Activated CD8-positive, alpha-beta memory T cell treated with anti-CD3 and anti-CD28 coated beads for 24 hours (primary cell): ENCODE results near the gene PGAM4.
"Not testable (repeated sequence)": the region's sequence is repeated elsewhere in the genome, so short reads cannot be mapped to it uniquely, and the experiment has no call there.

Experiments
- DNase-seq: peaks from one replicate; pipeline ENCODE4 v3.0.0-alpha.2; 2020

PGAM4 gene

DNA sequence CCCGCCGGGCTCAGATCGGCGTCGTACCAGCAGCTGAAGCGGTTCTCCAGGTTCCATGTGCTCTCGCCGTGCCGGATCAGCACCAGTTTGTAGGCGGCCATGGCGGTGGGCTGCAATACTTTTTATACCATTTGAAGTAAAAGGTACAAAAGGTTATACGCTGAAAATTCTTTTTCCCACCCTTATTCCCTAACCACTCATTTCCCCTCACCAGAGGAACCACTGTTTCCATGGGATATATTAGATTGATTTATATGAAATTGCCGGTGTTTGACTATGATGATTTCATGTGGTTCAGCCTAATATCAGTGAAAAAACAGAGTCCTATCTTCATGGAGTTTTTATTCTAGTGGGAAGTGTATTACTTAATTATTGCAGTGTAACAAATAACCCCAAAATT lies at the start of gene PGAM4:
PGAM4 (minus strand) TSS at position 101 of the 400 bp plus-strand sequence; CDS start at position 101, 0 bp downstream.
- DNase-seq = no peak

DNA sequence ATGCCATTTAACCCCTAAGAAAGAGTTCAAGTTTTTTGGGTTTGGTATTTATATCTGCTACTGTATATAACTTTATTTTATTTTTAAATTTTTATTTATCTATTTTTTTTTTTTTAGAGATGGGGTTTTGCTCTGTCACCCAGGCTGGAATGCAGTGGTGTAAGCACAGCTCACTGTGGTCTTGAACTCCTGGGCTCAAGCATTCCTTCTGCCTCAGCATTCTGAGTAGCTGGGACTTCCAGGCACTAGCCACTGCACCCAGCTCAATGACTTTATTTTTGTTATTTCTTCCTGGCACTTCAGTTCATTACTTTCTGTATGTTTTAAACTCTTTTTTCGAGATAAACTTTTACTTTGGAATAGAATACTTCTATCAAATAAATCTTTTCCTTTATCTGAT lies 42.4 kb upstream of the PGAM4 start:
- DNase-seq = no peak

DNA sequence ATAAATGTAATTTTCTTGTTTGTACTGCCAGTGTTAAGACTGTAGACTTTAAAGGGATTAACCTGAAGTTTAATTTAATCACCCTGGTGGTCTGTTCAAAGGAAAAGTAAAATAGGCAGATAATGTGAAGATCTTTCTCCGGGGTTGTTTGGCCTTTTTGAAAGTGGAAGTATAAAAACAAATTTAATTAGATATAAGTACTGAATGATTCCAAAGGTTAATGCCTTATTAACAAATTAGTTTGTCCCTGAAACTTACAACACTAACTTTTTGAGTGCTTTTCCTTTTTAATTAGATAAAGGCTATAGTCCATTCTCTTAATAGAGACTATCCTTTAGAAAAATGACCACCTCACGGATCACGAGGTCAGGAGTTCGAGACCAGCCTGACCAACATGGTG lies 10.4 kb upstream of the PGAM4 start:
- DNase-seq = no peak

DNA sequence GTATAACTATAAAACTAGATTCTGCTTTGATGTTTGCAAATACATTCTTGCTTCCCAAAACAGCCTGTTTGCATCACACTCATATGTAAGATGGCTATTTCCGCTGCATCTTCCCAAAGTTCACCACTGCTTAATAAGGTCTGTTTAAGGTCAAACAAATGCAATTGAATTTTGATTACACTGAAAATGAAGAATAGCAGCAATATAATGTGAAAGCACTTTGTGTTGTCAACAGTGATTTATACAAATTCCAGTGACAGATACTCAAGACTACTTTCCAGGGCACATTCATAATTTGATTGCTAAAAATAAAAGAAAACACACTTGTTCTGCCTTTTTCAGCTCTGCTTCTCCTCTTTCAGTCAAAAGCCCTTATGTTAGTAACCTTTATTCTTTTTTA lies 8.1 kb upstream of the PGAM4 start:
- DNase-seq = no peak

DNA sequence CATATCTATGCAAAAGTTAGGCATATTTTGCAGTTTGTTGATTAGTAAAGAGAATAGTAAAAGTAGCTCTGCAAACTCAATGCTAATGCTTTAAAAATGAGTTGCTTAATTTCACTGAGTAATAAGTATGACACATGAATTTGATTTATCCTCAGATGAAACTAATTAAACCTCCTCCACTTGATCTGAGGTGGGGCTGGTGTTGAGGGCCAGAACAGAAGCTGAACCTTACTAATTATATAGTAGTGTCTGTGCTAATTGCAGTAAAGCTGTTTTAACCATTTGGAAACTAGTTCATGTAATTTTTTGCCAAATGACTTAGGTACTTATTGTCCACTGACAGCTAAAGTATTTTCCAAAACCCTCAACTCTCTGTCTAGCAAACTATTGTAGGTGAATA lies 7.7 kb upstream of the PGAM4 start:
- DNase-seq = no peak

DNA sequence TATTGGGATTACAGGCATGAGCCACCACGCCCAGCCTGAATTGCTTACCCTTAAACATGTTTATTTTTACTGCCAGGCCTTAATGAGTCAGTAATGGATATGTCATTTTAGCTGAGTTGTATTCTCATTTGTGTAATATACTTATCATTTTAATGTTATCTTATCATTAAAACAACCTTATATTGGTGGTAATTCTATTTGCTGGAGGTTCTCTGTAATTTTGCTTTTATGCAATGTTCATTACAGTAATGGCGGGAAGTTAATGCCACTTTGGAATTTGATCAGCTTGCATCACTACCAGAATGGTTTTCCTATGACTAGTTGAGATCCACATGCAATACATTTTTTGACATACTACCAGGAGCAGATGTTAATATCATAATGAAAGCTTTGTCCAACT lies 6.3 kb upstream of the PGAM4 start:
- DNase-seq = no peak

DNA sequence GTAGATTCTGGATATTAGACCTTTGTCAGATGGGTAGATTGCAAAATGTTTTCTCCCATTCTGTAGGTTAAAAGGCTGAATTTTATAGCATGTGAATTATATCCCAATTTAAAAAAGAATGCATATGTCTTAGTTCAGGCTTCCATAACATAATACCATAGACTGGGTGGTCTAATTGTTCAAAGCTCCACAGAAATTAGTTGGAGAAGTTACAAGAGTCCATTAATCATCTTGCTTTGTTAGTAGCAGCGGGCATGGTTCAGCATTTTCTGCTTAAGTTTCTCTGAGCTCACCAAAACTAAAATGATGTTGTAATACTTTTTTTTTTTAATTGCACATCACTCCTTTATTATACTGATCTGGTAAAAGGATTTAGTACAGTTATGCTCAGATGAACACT lies 1.8 kb downstream of the PGAM4 start:
- DNase-seq = no peak

DNA sequence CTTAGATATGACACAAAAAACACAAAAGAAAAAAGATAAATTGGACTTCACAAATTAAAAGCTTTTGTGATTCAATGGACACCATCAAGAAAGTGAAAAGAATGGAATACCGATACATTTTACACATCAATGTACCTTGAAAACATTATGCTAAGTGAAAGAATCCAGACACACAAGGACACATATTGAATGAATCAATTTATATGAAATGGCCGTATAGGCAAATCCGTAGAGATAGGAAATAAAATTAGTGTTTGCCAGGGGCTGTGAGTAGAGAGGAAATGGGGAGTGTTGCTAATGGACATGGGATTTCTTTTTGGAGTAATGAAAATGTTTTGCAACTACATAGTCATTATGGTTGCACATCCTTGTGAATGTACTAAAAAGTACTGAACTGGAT lies 3.1 kb downstream of the PGAM4 start:
- no peak for DNase-seq

DNA sequence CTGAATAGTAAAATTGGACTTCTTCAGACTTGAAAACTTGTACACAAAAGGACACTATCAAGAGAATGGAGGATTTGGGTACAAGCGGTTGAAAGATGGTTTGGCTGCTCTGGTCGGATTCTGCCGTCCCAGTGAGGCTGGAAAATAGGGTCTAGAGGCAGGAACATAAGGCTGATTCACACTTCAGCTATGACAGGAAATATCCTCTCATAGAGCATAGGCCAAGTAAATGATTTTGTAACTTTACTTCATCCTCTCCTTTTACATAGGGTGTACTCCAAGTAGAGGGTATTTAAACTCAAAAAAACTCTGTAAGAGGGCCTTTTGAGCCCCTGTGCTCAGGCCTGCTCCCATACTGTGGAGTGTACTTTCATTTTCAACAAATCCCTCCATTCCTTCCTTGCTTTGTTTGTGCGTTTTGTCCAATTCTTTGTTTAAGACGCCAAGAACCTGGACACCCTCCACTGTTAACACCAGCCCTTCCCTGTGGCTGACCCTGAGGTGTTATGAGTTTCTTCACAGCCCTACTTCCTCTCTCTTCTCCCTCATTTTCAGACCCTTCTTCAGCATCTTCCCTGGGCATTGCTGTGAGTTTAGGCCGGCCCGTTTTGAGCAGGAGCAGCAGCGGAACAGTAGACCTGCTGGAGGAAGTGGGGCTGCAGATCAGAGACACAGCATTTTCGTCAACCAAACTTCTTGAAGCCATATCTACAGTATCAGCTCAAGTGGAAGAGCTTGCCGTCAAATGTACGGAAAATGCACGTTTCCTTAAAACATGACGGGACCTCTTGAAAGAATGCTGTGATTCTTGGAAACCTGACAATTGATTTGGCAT lies 7.2 kb downstream of the PGAM4 start:
- DNase-seq = peak; percentile 59

DNA sequence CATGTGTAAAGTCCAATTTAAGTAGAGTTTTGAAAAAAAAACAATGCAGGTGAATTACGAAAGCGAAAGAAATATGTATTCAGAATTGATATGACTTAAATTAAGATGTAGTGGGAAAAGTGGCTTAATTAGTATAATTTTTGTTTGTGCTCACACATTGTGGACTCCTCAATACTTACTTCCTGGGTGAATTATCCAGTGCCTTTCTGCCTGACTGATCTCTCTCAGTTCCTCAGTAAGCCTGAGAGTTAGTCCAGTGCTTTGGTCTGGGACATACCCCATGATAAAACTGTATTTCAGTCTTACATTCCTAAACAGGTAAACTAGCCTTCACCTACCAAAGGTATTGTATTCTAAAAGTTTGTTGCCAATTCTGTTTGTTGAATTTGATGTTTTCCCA lies 8.4 kb downstream of the PGAM4 start:
- no peak for DNase-seq

DNA sequence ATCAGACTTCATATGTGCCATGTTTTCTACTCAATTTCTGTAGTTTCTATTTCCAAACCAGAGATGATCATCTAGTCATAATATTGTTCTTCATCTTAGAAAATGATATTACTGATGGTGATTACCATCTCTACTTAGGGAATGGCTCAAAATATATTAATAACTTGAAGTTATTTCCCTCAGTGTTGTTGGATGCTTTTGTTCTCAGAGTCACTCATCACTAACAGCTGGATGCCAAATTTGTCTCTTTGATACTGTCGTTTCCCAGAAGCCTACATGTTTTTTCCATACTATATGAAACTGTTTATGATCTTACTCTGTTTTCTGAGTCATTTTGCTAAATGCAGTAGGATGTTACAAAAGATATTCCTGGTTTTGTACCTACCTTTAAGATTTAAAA lies 8.9 kb downstream of the PGAM4 start:
- no peak for DNase-seq

DNA sequence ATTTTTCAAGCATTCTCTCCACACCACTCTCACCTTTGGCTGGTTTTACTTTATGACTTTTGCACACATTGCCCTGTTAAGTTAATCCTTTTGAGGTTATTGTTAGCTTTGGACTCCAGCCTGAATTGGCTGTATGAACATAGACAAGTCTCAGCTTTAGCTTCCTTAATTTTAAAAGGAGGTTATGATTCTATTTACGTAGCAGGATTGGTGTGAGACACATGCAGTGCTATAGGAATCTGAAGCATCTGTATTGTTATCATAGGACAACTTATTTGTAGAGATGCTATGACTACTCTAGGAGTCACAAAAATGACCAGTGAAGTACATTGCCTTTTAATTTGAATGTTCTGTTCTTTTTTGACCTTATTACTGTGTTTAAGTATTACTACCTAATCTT lies 15.7 kb downstream of the PGAM4 start:
- no peak for DNase-seq

DNA sequence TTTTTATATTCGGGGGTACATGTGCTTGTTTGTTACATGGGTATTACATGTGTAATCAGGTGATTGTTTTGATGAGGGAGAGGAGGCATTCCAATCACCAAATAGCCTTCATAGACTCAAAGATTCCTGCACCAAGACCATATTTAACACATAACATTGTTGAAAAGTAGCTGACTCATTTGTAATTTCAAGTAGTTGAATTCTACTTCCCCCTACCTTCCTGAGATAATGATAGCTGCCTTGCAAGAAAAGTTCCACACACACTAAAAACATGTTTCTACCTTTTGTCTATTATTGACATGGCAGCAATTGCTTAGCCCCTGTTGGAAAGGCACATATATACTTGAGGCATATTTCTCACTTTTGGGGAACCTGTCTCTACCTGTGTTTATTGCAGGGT lies 16.1 kb downstream of the PGAM4 start:
- no peak for DNase-seq

DNA sequence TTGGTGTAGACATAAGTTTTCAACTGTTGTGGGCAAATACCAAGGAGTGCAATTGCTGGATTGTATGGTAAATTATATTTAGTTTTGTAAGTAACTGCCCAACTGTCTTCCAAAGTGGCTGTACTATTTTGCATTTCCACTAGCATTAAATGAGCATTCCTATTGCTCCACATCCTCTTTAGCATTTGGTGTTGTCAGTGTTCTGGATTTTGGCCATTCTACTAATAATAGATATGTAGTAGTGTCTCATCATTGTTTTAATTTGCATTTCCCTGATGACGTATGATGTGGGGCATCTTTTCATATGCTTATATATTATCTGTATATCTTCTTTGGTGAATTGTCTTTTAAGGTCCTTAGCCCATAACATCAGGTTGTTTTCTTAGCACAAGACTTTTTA lies 17.3 kb downstream of the PGAM4 start:
- no peak for DNase-seq

DNA sequence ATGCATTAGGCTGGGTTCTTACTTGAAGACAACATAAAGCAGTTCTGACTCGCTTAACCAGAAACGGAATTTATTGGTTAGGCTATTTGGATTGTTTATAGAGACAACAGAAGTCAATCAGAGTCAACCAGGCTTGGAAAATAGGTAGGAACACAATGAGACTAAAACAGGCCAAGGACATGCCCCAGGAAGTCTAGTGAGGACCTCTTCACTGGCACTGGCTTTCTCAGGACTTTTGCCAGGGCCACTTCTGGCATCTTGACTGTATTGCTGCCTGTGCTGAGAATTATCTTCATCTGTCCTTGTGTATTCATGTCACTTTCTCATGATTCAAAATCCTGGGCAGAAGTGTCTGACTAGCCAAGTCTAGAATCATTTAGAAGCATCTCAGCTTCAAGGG lies 19.6 kb downstream of the PGAM4 start:
- DNase-seq = no peak

DNA sequence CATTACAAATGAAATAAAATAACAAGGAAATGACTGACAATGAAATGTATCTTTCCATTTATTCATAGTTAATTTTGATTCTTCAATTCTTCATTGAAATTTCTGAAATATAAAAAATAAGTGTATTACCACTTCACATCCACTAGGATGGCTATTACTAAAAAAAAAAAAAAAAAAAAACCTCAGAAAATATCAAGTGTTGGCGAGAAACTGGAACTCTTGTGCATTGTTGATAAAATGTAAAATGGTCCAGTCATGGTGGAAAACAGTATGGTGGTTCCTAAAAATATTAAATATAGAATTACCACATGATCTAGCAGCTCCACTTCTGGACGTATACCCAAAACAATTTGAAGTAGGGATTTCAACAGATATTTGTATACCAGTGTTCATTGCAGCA lies 22.9 kb downstream of the PGAM4 start:
- no peak for DNase-seq

DNA sequence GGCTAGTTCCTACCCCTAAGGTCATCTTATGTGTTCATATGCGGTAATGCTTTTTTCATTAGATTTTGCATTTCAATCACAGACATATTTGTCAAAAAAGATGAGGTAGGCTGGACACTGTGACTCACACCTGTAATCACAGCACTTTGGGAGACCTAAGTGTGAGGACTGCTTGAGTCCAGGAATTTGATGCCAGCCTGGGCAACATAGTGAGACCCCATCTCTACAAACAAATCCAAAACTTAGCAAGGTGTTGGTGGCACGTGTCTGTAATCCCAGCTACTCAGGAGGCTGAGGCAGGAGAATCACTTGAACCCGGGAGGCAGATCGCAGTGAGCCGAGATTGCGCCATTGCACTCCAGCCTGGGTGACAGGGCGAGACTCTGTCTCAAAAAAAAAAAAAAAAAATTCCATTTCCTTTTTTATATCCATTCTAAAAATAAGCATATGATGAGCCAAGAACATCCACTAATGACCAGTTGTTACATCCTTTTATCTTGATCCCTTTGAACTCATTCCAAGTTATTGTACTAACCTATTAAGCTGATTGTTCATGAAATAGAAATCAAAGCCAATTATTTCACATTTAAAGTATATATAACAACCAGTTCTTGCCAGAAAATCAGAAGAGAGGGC lies 23.4 kb downstream of the PGAM4 start:
- no peak for DNase-seq

DNA sequence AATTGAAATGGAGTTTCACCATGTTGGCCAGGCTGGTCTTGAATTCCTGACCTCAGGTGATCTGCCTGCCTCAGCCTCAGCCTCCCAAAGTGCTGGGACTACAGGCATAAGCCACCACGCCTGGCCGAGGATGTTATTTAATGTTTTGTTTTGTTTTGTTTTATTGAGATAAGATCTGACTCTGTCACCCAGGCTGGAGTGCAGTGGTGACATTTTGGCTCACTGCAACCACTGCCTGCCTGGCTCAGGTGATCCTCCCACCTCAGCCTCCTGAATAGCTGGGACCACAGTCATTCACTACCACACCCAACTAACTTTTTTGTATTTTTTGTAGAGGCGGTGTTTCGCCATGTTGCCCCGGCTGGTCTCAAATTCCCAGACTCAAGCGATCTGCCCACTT lies 24.4 kb downstream of the PGAM4 start:
- not testable (repeated sequence) for DNase-seq

DNA sequence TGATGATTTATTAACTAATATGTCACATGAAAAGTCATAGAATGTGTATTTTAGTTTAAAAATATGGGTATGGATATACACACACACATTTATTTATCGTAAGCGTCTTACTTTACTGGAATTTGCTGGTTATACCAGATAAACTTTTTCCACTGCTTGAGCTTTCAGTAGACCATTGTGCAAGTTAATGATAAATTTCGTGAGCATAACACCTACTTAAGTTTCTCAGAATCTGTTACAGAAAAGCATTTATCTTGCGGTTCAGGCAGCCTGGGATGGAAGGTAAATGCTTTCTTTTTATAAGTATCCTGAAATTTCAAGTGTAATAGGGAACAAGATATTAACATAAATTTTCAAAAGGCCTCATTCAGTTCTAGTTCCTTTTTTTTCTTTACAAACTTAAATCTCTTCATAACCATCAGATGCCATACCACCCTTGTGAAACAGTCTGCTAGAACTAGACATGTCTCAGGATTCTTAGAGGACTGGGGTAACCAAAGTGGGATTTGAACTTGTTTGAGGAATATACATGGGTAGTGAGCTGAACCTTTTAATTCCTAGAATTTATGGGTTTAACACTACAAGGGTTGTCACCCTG lies 31.3 kb downstream of the PGAM4 start:
- DNase-seq = no peak

DNA sequence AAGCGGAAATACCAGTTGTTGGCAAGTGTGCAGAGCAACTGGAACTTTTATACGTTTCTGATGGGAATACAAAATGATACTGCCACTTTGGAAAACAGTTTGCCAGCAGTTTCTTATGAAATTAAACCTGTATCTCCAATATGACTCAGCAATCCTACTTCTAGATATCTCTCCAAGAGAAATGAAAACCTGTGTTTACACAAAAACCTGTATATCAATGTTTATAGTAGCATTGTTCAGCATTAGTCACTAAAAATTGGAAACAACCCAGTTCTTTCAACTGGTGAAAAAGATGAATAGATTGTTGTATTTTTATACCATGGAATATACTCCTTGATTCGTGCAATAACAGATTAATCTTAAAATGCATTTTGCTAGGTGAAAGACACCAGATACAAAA lies 32.1 kb downstream of the PGAM4 start:
- no peak for DNase-seq

DNA sequence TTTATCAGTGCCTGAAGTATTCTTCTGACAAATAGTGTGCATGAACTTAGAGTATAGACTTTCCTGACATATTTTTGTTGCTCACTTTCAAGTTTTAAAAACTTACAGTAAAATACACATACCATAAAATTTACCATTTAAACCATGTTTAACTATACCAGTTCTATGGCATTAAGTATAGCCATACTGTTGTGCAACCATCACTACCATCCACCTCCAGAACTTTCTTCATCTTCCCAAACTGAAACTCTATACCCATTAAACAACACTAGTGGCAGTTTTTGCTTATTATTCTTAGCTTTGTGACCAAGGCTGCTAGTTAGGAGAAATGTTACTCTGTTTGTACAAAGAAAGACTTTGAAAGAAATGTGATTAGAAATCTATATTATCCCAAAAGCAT lies 33.1 kb downstream of the PGAM4 start:
- no peak for DNase-seq

DNA sequence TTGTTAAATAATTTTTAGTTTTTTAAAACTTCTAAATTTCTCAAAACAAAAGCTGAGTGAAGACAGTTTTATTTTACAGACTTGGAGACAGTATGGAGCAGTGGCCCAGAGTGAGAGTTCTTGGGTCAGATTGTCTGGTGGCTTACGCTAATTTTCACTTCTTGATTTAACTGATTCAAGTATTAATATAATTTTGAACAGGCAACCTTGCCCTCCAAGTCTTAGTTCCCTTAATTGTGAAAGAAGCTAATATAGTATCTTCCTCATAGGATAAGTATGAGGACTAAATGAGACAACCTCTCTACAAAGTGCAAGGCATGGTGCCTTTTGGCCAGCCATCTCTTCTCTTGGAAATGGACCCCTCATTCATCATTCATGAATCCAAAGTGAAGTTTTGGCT lies 33.6 kb downstream of the PGAM4 start:
- no peak for DNase-seq

DNA sequence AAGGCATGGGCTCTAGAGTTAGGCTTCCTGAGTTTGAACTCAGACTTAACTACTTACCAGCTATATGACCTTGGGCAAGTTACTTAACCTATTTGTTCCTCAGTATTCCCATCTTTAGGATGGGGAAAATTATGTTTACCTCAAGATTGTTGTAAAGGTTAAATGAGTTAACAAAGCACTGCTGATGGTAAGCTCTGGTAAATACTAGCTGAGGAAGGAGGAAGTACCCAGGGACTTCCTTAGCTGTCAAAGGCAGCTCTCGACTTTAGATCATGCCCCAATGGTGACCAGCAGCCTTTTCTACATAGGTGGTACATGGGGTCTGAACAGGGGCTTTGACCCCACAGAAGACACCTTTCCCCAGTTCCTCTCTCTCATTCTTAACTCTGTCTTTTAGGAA lies 38.9 kb downstream of the PGAM4 start:
- DNase-seq = no peak

DNA sequence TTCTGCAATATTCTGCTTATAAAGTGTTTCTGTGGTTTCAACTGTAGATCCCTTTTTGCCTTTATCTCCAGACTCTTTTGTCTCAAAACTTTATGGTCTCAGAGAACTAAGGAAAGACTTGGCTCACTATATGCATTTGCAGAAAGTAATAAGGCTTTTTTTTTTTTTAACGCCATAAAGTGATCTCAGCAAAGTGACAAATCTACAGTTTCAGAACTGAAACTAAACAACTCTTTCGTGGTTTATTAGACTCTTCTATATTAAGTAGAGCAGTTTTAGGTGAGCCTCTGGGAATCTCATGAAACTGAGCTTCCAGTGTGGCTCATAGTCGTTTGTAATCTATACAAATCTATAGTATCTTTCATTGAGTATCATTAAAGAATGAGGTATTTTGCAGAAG lies 43.7 kb downstream of the PGAM4 start:
- DNase-seq = no peak
